ENCODE measurements around the gene GSK3B. TPM values are rescaled to one million over a fixed set of nuclear protein-coding genes. Genes with fewer than 3 reads are reported as not detected.
"Not testable (repeated sequence)": the region's sequence is repeated elsewhere in the genome, so short reads cannot be mapped to it uniquely, and the experiment has no call there.

The GSK3B gene
- total RNA-seq, 1 donor from 2014 or later: 66.8 TPM

DNA sequence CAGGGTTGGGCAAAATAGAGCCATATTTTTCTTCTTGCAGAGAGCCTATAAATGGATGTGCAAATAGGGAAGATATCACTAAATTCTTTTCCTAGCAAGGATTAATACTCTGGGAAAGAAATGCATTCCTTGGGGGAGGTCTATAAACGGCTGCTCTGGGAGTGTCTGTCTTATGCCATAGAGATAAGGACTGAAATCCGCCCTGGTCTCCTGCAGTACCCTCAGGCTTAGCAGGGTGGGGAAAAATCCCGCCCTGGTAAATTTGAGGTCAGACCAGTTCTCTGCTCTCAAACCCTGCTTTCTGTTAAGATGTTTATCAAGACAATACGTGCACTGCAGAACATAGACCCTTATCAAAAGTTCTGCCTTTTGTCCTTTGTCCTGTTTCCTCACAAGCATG lies 205.6 kb downstream of the GSK3B start:
- DNase-seq (ENCODE audit: extremely low read depth, low read depth, low spot score): not testable (repeated sequence)

DNA sequence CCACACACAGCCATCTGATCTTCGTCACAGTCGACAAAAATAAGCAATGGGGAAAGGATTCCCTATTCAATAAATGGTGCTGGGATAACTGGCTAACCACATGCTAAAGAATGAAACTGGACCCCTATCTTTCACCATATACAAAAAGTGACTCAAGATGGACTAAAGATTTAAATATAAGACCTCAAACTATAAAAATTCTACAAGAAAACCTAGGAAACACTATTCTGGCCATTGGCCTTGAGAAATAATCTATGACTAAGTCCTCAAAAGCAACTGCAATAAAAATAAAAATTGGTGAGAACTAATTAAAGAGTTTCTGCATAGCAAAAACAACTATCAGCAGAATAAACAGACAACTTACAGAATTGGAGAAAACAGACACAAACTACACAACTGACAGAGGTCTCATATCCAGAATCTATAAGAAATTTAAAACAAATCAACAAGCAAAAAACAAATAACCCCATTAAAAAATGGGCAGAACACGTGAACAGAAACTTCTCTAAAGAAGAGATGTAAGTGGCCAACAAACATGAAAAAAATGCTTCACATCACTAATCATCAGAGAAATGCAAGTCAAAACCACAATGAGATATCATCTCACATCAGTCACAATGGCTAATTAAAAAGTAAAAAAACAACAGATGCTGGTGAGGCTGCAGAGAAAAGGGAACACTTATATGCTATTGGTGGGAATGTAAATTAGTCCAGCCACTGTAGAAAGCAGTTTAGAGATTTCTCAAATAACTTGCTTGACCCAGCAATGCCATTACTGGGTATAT lies 208.3 kb downstream of the GSK3B start:
- no peak for DNase-seq (ENCODE audit: extremely low read depth, low read depth, low spot score)

DNA sequence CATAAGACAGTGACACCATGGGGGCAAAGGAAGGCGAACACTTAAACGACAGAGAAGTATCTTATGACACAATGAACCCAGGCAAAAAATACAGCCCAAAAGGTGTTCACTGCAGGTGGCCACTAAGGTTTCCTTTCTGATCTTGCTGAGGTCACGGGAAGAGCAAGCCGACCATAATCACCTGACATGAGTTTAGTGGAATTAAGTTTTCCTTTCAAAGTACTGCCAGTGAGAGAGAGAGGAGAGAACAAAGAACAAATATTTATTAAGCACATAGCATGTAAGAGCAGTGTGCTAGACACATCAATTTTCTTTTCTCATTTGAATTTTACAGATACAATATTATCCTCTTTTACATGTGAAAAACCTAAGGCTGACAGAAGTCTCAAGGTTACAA lies 210.1 kb downstream of the GSK3B start:
- no peak for DNase-seq (ENCODE audit: extremely low read depth, low read depth, low spot score)

DNA sequence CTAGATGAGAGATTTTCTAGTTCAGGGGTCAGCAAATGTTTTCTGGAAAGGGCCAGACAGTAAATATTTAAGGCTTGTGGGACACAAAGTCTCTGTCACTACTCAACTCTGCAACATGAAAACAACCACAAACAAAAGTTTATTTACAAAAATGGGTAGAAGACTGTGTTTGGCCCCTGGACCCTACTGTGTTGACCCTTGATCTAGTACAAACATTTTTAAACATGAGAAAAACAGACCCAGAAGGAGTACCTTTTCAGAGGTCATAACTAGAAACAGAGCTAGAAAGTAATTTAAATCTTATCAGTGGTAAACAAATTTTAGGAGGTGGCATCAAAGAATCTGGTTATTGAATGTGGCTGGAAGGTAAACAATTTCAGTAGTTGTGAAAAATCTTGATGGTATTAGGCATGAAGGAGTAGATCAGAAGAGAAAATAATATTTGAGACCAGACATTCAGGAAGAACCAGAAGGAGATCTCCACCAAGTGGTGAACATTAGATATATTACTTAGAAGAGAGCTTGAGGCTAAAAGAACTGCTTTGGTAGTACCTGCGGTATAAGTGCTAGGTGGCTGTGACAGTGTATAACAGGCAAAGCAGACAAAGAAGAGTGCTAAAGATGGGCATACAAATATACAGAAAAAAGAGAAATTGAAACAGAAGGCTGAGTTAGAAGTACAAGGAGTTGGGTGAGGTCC lies 210.6 kb downstream of the GSK3B start:
- DNase-seq (ENCODE audit: extremely low read depth, low read depth, low spot score): no peak

DNA sequence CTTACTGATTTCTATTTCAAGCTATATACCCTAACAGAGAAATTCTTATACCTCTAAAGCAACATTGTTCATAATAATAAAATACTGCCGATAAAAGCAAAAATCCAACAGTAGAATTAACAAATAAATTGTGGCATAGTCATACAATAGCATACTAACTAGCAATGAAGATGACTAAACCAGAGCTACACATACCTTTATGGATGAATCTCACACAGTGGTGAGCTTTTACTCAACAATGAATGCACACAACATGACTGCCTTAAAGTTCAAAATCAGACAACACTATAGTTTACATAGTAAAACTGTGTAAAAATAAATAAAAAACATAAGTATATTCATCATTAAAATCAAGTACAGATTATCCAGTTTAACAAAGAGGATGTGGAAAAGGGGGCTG lies 213.3 kb downstream of the GSK3B start:
- no peak for DNase-seq (ENCODE audit: extremely low read depth, low read depth, low spot score)

DNA sequence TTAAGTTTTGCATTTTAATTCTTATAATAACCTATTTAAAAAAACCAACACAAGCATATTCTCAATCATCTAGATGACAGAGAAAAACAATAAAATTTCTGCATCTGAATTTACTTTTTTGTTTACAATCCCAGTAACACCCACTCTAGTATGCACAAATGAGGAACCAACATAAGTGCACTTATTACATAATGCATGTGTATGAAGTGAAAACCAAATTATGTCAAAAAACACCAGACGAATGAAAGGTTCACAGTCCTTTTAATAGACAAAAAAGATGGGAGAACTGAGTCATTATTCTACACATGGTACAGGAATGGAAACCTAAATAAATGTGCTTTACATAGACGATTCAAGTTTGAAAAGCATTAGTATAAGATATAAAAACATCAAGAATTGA lies 220.6 kb downstream of the GSK3B start:
- no peak for DNase-seq (ENCODE audit: extremely low read depth, low read depth, low spot score)

DNA sequence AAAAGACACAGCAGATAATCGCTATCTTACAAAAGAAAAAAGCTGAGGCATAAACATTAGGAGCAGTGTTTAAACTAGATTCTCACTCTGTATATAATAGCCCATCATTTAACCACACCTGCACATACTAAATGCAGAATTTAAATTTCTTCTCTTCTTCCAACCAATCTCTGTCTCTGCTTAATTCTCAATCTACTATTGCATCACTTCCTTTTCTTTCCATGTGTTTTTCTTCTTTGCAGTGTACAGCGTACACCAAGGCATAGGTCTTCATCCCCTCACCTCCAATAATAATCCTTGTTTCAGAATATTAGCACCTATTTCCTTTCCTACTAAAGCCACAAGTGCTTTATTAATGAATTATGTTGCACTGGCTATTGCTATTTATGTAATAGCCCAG lies 221.5 kb downstream of the GSK3B start:
- no peak for DNase-seq (ENCODE audit: extremely low read depth, low read depth, low spot score)

DNA sequence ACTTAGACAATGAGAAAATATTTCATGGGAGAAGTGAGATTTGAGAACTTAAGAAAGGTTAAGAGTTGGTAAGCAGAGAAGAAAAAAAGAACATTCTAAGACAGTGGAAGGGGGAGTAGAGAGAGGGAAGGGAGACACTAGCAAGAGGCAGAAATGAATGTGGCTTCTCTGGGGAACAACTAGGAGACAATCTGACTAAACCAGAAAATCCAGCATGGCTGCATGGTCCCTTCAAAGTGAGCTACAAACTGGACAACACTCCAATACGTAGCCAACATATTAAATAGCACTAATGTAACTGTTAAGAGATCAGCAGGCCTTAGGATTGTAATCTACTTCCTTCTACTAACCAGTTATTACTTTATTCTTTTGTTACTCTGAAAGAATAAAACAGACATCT lies 222.7 kb downstream of the GSK3B start:
- DNase-seq (ENCODE audit: extremely low read depth, low read depth, low spot score): no peak

DNA sequence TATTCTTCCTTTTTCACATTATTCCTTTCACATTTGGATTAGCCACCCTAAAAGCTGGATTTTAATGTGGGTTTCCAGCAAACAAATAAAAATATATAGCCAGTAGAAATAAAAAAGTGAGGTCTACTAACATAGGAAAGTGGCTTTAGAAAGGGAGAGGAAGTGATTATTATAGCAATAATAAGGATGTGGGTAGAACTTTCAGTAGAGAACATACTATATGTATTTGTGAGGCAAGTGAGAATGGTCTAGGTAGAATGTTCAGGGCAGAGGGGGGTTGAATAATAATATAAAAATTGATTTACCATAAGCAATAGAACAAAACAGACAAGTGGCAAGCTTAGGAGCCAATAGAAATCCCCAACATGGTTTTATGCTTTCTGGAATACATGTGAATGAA lies 223.7 kb downstream of the GSK3B start:
- DNase-seq (ENCODE audit: extremely low read depth, low read depth, low spot score): no peak

DNA sequence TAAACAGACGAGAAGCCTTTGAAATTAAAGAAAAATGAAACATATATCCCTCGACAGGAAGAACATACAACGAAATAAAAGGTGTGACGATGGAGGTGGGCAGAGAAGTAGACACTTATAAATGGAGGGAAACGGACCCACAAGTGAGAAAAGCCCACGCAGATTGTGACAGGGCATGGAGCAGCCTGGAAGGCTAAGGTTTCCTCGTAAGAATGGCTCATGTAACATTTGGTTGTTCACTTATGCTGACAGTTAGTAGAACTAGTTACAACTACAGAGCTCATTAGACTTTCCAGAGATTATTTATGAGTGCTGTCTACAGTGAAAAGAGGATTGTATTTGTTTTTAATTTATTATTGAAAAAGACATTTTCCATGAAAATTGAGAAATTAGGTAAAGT lies 229.8 kb downstream of the GSK3B start:
- DNase-seq (ENCODE audit: extremely low read depth, low read depth, low spot score): no peak

DNA sequence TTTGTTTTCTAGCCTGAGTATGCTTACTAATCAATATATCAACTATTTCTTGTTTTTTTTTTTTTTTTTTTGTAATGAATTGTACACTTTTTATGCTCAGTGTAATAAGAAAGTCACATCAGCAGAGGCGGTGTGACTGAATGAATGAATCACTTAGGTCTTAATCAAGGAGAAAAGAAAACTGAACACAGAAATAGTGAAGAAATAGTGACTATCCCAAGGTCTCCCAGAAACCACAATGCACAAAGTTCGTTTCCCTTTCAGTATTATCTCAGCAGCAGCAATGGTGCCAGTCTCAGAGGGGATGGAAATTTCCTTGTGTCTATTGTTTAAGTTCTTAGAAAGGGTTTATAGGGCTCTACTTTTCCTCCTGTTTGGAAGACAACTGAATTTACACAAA lies 231.6 kb downstream of the GSK3B start:
- no peak for DNase-seq (ENCODE audit: extremely low read depth, low read depth, low spot score)

DNA sequence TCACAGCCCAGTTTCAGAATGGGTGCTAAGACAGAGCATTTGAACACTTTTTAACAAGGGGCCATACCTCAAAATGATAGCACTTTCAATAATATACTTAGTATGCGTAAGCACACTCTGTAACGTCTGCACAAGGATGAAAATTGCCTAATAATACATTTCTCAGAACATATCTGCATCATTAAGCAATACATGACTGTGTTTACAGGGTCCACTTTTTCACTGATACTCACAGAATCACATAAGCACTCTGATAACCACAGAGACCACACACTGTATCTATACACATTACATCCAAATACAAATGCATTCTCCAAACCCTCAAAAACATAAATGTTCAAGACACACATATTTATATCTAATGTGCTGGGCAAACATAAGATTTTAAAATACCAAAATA lies 232.6 kb downstream of the GSK3B start:
- DNase-seq (ENCODE audit: extremely low read depth, low read depth, low spot score): no peak

DNA sequence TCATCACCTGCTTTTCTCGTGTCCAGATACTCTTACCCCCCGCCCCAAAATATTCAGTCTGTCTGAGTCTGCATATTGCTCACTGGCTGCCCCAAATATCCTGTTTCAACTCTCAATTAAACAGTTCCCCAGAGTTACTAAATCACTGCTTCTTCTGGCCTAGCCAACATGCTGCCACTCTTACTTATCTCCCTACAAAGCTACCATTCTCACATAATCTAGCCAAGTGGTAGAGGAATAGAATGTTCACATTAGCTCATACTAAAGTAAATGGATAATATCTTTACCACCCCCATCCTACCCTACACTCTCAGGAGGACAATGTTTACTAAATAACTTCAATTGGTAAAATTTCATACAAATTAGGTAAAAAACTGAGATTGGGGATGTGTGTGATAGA lies 234.5 kb downstream of the GSK3B start:
- DNase-seq (ENCODE audit: extremely low read depth, low read depth, low spot score): no peak

DNA sequence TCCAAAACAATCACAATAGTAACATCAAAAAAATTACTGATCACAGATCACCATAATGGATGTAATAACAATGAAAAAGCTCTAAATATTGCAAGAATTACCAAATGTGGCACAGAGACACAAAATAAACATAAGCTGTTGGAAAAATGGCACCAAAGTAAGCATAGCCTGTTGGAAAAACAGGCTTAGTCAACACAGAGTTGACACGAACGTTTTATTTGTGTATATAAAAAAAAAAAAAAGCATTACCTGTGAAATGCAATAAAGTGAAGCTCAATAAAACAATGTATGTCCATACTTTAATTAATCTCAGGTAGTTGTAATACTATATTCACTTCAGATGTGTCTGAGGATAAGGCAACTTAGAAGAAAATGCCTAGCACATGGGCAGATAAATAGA lies 235.3 kb downstream of the GSK3B start:
- DNase-seq (ENCODE audit: extremely low read depth, low read depth, low spot score): no peak

DNA sequence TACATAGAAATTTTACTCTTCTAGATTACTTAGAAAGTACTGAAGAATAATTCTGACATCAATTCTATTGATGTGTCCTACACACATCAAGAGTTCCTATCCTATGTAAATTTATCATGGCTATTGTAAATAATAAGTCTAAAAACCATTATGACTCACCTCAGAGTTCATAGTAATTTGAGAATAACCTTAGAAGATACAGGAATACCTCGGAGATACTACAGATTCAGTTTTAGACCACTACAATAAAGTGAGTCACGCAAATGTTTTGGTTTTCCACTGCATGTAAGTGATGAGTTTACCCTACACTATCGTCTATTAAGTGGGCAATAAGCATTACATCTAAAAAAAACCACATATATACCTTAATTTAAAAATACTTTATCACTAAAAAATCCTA lies 237.6 kb downstream of the GSK3B start:
- no peak for DNase-seq (ENCODE audit: extremely low read depth, low read depth, low spot score)

DNA sequence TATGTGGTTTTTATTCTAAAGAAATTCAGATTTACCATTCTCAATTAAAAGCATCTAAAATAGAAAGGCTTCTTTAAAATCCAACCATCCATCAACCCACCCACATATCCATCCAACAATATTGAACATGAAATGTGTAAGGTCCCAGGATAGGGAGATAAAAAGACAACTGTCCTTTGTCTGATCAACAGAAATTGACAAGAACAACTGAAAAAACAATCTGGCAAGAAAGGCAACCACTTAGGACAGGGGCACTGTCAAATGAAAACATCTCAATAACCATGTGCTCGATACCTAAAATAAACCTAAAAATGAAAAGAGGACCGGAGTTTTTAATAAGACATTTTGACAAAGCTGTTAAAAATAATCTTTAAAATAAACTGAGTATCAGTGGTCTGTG lies 245.1 kb downstream of the GSK3B start:
- no peak for DNase-seq (ENCODE audit: extremely low read depth, low read depth, low spot score)

DNA sequence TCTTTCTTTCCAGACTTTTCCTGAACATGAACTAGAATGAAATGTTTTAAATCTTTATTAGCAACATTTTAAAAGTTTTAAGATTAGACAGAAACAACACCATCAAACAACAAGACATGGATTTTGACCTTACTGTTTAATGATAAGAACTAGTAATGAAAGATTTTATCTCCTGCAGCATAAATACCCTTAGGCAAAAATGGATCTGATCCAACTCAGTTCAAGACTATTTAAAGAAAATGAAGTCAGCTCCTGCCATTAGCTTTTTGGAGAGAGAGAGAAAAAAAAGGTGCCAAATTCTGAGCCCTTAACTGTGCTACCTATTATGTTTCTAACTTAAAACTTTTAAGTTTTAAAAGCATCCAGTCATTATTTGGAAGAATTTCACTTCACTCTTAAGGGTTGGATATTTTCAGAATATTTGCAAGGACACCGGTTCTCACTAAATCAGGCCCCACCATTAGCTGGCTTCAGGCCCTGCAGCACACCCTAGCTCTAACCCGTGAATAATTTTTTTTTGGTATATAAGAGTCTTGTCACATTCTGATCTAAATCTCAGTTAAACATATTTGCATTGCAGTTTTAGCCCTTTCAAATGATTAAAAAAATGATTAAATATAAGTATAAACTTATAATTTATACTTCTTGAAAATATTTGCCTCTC lies 252.3 kb downstream of the GSK3B start:
- no peak for DNase-seq (ENCODE audit: extremely low read depth, low read depth, low spot score)

DNA sequence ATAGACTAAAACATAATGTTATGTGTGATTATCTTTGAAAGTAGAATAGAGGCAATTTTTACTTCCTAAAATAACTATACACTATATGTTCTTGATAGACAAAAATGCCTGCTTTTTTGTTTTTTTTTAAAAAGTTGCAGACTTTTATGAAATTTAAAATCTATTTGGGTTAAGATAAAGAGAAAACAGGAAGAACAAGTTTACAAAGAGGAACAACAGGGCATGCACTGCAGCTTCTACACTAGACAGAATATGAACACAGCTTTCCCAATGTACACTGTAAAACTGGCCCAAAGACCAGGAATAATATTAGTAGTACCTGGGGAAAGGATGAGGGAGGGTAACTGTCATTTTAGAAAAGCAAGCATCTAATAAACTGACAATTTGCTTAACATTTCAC lies 258.7 kb downstream of the GSK3B start:
- no peak for DNase-seq (ENCODE audit: extremely low read depth, low read depth, low spot score)

DNA sequence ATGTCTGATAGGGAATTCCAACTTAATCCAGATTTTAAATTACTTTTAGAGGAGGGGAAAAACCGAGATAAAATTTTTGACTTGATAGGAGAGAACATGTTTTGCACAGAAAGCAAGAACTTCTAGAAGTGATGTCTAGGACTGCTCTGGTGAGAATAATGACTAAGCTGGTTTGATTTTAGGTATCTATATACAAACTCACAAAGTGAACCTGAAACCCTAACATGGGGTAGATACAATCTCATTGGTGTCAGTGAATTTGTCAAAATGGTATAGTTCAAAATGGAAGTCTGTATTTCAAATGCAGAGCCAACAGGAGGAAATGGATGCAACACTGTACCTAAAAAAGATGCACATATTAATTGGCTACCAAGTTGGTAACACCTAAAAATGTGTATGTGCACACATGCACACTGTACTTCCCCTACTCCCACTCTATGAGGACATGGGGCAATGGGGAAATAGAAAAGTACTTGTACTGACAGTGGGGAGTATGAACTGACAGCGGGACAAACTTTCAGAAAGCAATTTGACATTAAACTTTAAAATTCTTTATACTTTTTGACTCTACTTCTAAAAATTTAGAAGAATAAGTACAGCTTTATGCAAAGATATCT lies 259.4 kb downstream of the GSK3B start:
- DNase-seq (ENCODE audit: extremely low read depth, low read depth, low spot score): no peak

DNA sequence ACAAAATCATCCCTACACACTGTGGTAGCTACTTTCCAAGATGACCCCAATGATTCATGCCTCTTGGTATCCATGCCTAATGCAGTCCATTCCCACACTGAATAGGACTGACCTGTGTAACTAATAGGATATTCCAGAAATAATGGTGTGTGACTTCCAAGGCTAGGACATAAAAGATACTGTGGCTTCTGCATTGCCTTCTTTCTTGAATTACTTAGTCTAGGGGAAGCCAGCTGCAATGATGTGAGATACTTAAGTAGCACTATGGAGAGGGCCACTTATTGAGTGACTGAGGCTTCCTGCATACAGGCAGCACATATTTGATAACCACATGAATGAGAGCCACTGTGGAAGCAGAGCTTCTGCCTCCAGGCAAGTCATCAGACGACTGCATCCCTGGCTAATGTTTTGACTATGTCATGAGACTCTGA lies 262.3 kb downstream of the GSK3B start:
- DNase-seq (ENCODE audit: extremely low read depth, low read depth, low spot score): no peak

DNA sequence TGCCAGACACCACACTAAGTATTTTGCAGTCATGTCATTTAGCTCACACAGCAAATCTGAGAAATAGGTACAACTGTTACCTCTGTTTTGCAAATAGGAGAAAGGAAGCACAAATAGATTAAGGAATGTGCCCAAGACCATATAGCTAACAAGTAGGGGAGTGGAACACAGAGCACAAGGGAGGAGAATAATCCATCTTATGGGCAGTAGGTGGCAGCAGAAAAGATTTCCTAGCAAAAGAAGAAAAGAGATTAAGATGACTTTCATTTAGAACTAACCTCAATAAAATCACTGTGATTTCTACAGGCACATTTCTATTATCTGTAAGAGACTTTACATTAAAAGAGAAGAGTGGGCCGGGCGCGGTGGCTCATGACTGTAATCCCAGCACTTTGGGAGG lies 263.2 kb downstream of the GSK3B start:
- no peak for DNase-seq (ENCODE audit: extremely low read depth, low read depth, low spot score)

DNA sequence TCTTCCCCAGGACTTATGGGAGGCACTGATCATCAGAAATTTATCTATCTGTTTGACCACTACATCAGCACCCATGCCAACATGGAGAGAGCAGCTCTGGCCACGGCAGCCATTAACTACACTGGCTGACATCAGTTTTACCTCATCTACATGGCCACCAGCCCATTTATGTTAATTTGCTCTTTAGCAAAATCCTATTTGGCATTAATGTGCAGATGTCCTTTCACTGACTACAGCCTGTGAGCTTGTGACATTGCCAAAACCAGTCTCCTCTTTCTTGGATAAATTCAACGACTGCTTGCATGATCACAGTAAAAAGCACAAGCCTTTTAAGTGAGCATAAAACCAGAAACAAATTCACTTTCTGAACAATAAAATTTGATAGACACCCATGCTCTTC lies 264.8 kb downstream of the GSK3B start:
- no peak for DNase-seq (ENCODE audit: extremely low read depth, low read depth, low spot score)

All from glomerular endothelial cell (primary cell).